HEK293 (cell line): ENCODE data around the gene ATG10.
"Not testable (repeated sequence)": the region's sequence is repeated elsewhere in the genome, so short reads cannot be mapped to it uniquely, and the experiment has no call there.

Experiments
- CTCF ChIA-PET: fragments of 350-600 bp; formaldehyde crosslinking; extraction: SDS; loops from one replicate; lab custom pipeline; 2021; ENCODE audit warnings: antibody characterized with exemption; lab: Yijun Ruan, JAX
- POLR2A ChIA-PET: fragments of 300-600 bp; formaldehyde crosslinking; extraction: SDS; loops from one replicate; lab custom pipeline; 2020; ENCODE audit warnings: antibody characterized with exemption, inconsistent platforms; lab: Yijun Ruan, JAX
- H3K27ac ChIP-seq: fragments of 200-500 bp; sonication (Bioruptor generic); 2 replicates; pipeline ENCODE4 v1.5.1; 2014; ENCODE audit warnings: low read depth, low read length, control low read depth, inconsistent platforms; ENCODE audit errors: extremely low read depth
- H3K36me3 ChIP-seq, 2 experiments: fragments of 200-500 bp in 1 of 2; sonication (Bioruptor generic) in 1 of 2; 1 replicate in 1 of 2; 2 replicates in 1 of 2; pipeline ENCODE4 v1.5.1; 2014 to 2017; ENCODE audit warnings: inconsistent platforms in 2 of 2, low read length in 2 of 2; ENCODE audit not compliant: control insufficient read depth in 2 of 2, insufficient read depth in 1 of 2
- H3K4me1 ChIP-seq: fragments of 200-500 bp; sonication (Bioruptor generic); 2 replicates; pipeline ENCODE4 v1.5.1; 2014; ENCODE audit warnings: mild to moderate bottlenecking, low read length, inconsistent platforms; ENCODE audit not compliant: control insufficient read depth, insufficient read depth
- H3K4me3 ChIP-seq: 2 replicates; pipeline ENCODE4 v1.5.1; 2011; ENCODE audit warnings: low read depth, mild to moderate bottlenecking, control low read depth, low read length, moderate library complexity
- H3K9me3 ChIP-seq: fragments of 200-500 bp; sonication (Bioruptor generic); 2 replicates; pipeline ENCODE4 v1.5.1; 2014; ENCODE audit warnings: low read depth, low read length, inconsistent platforms; ENCODE audit not compliant: control insufficient read depth, insufficient read depth
- GLI2 ChIP-seq: fragments of 450-650 bp; formaldehyde crosslinking; IDR thresholded peaks from 2 replicates; pipeline ENCODE4; 2017; ENCODE audit warnings: missing biosample characterization, missing genetic modification characterization, low read depth, borderline replicate concordance
- MYNN ChIP-seq: fragments of 450-650 bp; formaldehyde crosslinking; IDR thresholded peaks from 2 replicates; pipeline ENCODE4 v1.5.1; 2016; ENCODE audit warnings: missing biosample characterization, missing genetic modification characterization, borderline replicate concordance
- TCF7L2 ChIP-seq: IDR thresholded peaks from 2 replicates; pipeline ENCODE4 v1.6.1; 2011; ENCODE audit warnings: low read depth, mild to moderate bottlenecking, inconsistent platforms, low read length, moderate library complexity, borderline replicate concordance
- ZEB2 ChIP-seq: fragments of 450-650 bp; formaldehyde crosslinking; IDR thresholded peaks from 2 replicates; pipeline ENCODE4 v1.5.1; 2016; ENCODE audit warnings: missing biosample characterization, missing genetic modification characterization
- ZNF140 ChIP-seq: fragments of 450-650 bp; formaldehyde crosslinking; IDR thresholded peaks from 2 replicates; pipeline ENCODE4 v1.5.1; 2016; ENCODE audit warnings: missing biosample characterization, missing genetic modification characterization
- ZNF155 ChIP-seq: fragments of 450-650 bp; formaldehyde crosslinking; IDR thresholded peaks from 2 replicates; pipeline ENCODE4 v1.5.1; 2016; ENCODE audit warnings: missing biosample characterization, missing genetic modification characterization
- ZNF157 ChIP-seq: fragments of 450-650 bp; formaldehyde crosslinking; IDR thresholded peaks from 2 replicates; pipeline ENCODE4 v1.5.1; 2016; ENCODE audit warnings: missing biosample characterization, missing genetic modification characterization
- ZNF23 ChIP-seq: fragments of 450-650 bp; formaldehyde crosslinking; IDR thresholded peaks from 2 replicates; pipeline ENCODE4 v1.5.1; 2016; ENCODE audit warnings: missing biosample characterization, missing genetic modification characterization, borderline replicate concordance
- ZNF350 ChIP-seq: fragments of 450-650 bp; formaldehyde crosslinking; IDR thresholded peaks from 2 replicates; pipeline ENCODE4 v1.5.0; 2017; ENCODE audit warnings: missing biosample characterization, mild to moderate bottlenecking, missing genetic modification characterization
- ZNF394 ChIP-seq: fragments of 450-650 bp; formaldehyde crosslinking; IDR thresholded peaks from 2 replicates; pipeline ENCODE4 v1.5.1; 2016; ENCODE audit warnings: missing biosample characterization, missing genetic modification characterization, mild to moderate bottlenecking, moderate library complexity, borderline replicate concordance
- ZNF404 ChIP-seq: fragments of 450-650 bp; formaldehyde crosslinking; IDR thresholded peaks from 2 replicates; pipeline ENCODE4 v1.5.1; 2017; ENCODE audit warnings: missing biosample characterization, missing genetic modification characterization
- ZNF501 ChIP-seq: fragments of 450-650 bp; formaldehyde crosslinking; IDR thresholded peaks from 2 replicates; pipeline ENCODE4 v1.5.1; 2016; ENCODE audit warnings: missing biosample characterization, missing genetic modification characterization
- ZNF747 ChIP-seq: fragments of 450-650 bp; formaldehyde crosslinking; IDR thresholded peaks from 2 replicates; pipeline ENCODE4 v1.5.1; 2016; ENCODE audit warnings: missing biosample characterization, missing genetic modification characterization
- ZSCAN23 ChIP-seq: fragments of 450-650 bp; formaldehyde crosslinking; IDR thresholded peaks from 2 replicates; pipeline ENCODE4 v1.5.1; 2016; ENCODE audit warnings: missing biosample characterization, missing genetic modification characterization
- TF ChIP-seq, protein P1 (sequence below): fragments of 450-650 bp; formaldehyde crosslinking; optimal IDR thresholded peaks from 2 replicates; pipeline ENCODE3; 2016; ENCODE audit warnings: missing biosample characterization, mild to moderate bottlenecking, missing genetic modification characterization

The ATG10 gene

GRCh38 chr5:82137205-82137604 is 165.4 kb downstream of the ATG10 start:
- TF ChIP-seq MYNN (tag by site-specific recombination) (no peak), ZEB2 (no peak), ZNF350 (tag by site-specific recombination) (no peak), ZSCAN23 (tag by site-specific recombination) (no peak)
- TF ChIP-seq, all 188 proteins: peak for 0

GRCh38 chr5:82139837-82140236 is 168.0 kb downstream of the ATG10 start:
- H3K27ac ChIP-seq, H3K4me3 ChIP-seq, H3K9me3 ChIP-seq, CTCF ChIA-PET, H3K36me3 ChIP-seq, POLR2A ChIA-PET, H3K4me1 ChIP-seq: not testable (repeated sequence)

More at GRCh38 chr5:82137205-82137604, 165.4 kb downstream of the ATG10 start:
- Histone ChIP-seq H3K27ac (no peak overlapping the region), H3K36me3 (no peaks in the 10 kb centered on the region), H3K9me3 (no peaks in the 10 kb centered on the region), H3K4me3 (no peak overlapping the region), H3K4me1 (no peaks in the 10 kb centered on the region)
- CTCF ChIA-PET, result interaction anchor here (0.6 kb wide), 1 partner anchor 31 kb away, joined by 3 read pairs; no protein-coding TSS in a partner anchor
- POLR2A ChIA-PET, result no interaction called here

DNA sequence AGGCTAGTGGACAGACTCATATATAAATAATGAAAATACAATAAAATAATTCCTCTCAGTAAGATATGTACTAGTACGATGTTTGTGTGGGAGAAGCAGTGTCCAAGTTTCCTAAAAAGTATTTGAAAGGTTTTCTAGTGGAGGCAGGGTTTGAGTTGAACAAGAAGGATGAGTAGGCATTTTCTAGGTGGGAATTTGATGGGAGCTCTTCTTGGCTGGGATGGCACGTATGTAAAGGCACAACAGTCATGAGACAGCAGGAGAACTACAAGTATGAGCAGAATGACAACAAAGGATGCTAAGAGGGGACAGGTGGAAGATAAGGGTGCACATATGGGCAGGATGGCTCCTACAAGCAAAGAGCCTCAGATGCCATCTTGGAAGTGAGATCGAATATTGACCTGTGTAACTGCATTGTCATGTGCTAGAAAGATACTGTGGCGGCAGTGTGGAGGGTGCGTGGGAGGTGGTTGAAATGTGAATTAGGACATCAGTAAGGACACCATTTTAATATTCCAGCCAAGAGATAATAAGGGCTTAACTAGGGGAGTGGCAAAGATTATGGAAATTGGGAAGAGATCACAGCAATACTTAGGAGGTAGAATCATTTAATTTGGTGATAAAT is 170.5 kb downstream of the ATG10 start:
- Histone ChIP-seq H3K9me3 (no peaks in the 10 kb centered on the region), H3K4me3 (no peak overlapping the region), H3K36me3 (no peaks in the 10 kb centered on the region), H3K4me1 (no peaks in the 10 kb centered on the region), H3K27ac (no peak overlapping the region)
- POLR2A ChIA-PET, result no interaction called here
- TF ChIP-seq ZNF23 (tag by site-specific recombination) (no peak), ZNF747 (no peak)
- CTCF ChIA-PET, result interaction anchor here (0.6 kb wide), 2 partner anchors 74 to 82 kb away, joined by 4 read pairs; no protein-coding TSS in a partner anchor

DNA sequence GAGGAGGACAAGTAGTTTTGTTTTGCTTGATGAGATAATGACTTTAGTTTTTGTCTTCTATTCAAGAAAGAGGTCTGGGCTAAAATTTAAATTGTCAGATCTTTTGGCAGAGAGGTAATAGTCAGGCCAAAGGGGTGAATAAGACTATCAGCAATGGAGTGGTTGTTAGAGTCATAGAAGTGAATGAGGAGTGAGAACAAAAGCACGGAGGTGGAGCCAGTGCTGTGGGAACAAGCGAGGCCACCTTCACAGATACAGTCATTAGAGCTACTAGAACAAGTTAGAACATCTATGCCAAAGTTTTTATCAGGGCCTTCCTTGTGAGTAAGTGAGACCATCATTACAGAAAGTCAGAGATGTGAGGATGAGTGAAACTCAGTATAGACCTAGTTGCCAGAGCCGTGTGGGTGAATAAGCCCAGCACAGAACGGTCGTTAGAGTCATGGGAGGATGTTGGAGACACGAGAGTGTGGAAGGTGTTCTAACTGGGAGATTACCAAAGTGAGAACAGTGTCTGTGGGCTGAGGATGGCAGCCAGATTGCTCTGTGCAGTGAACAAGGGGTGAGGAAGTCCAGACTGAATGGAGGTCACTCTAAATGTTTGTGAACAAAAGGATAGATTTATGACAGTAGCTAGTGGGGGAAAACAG is 171.2 kb downstream of the ATG10 start:
- Histone ChIP-seq H3K9me3 (no peaks in the 10 kb centered on the region), H3K36me3 (no peaks in the 10 kb centered on the region), H3K4me3 (no peak overlapping the region), H3K27ac (no peak overlapping the region), H3K4me1 (no peaks in the 10 kb centered on the region)
- CTCF ChIA-PET, result no interaction called here
- TF ChIP-seq ZNF157 (no peak), GLI2 (tag by site-specific recombination) (no peak), TCF7L2 (no peak), ZNF140 (tag by site-specific recombination) (no peak), ZNF155 (tag by site-specific recombination) (no peak), ZNF394 (tag by site-specific recombination) (no peak), ZNF404 (tag by site-specific recombination) (no peak), ZNF501 (no peak)
- TF ChIP-seq, protein P1, sequence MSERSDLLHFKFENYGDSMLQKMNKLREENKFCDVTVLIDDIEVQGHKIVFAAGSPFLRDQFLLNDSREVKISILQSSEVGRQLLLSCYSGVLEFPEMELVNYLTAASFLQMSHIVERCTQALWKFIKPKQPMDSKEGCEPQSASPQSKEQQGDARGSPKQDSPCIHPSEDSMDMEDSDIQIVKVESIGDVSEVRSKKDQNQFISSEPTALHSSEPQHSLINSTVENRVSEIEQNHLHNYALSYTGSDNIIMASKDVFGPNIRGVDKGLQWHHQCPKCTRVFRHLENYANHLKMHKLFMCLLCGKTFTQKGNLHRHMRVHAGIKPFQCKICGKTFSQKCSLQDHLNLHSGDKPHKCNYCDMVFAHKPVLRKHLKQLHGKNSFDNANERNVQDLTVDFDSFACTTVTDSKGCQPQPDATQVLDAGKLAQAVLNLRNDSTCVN, result no peak
- POLR2A ChIA-PET, result no interaction called here
